HG03108 (cell line): ENCODE data around the gene GALNT2.

ENCODE experiments used
- ATAC-seq: cut with Tn5 transposase; IDR thresholded peaks from one replicate; pipeline ENCODE4 v1.9.1; 2021; ENCODE audit warnings: moderate library complexity; ENCODE audit not compliant: unreplicated experiment

The GALNT2 gene

GRCh38 chr1:230071316-230071715, 4.3 kb downstream of the GALNT2 start:
- no peak for ATAC-seq

GRCh38 chr1:230072296-230072695, 5.3 kb downstream of the GALNT2 start:
- no peak for ATAC-seq

- no peak for ATAC-seq
These were observed 5.8 kb downstream of the GALNT2 start for GRCh38 chr1:230072866-230073265.

GRCh38 chr1:230073371-230074035, 6.5 kb downstream of the GALNT2 start:
- no peak for ATAC-seq

- no peak for ATAC-seq
These were observed 7.2 kb downstream of the GALNT2 start for GRCh38 chr1:230074270-230074669.

GRCh38 chr1:230074762-230075161, 7.7 kb downstream of the GALNT2 start:
- no peak for ATAC-seq

- no peak for ATAC-seq
These were observed 9.1 kb downstream of the GALNT2 start for GRCh38 chr1:230076121-230076520.

GRCh38 chr1:230077011-230077410, 10.0 kb downstream of the GALNT2 start:
- no peak for ATAC-seq

GRCh38 chr1:230077436-230078213, 10.6 kb downstream of the GALNT2 start:
- ATAC-seq, result no peak

- ATAC-seq, result no peak
These were observed 12.4 kb downstream of the GALNT2 start for GRCh38 chr1:230079199-230080024.

- no peak for ATAC-seq
These were observed 13.8 kb downstream of the GALNT2 start for GRCh38 chr1:230080822-230081221.

GRCh38 chr1:230081751-230082150, 14.7 kb downstream of the GALNT2 start:
- ATAC-seq, result no peak

- ATAC-seq, result no peak
These were observed 15.2 kb downstream of the GALNT2 start for GRCh38 chr1:230082211-230082610.

GRCh38 chr1:230083053-230083452, 16.0 kb downstream of the GALNT2 start:
- ATAC-seq, result no peak

- no peak for ATAC-seq
These were observed 16.8 kb downstream of the GALNT2 start for GRCh38 chr1:230083746-230084407.

- no peak for ATAC-seq
These were observed 17.6 kb downstream of the GALNT2 start for GRCh38 chr1:230084408-230085177.

- no peak for ATAC-seq
These were observed 18.1 kb downstream of the GALNT2 start for GRCh38 chr1:230085178-230085515.

- ATAC-seq, result no peak
These were observed 19.1 kb downstream of the GALNT2 start for GRCh38 chr1:230086151-230086550.

- ATAC-seq, result no peak
These were observed 20.1 kb downstream of the GALNT2 start for GRCh38 chr1:230087028-230087716.

GRCh38 chr1:230087717-230088105, 20.7 kb downstream of the GALNT2 start:
- ATAC-seq, result no peak
